Choroid plexus epithelial cell (primary cell): ENCODE data around the gene DNAH10.
"Not testable (repeated sequence)": the region's sequence is repeated elsewhere in the genome, so short reads cannot be mapped to it uniquely, and the experiment has no call there.

ENCODE experiments used
- DNase-seq: peaks from one replicate; pipeline ENCODE4 v3.0.0-alpha.2; 2010; ENCODE audit warnings: low read depth
- H3K4me3 ChIP-seq: 2 replicates; pipeline ENCODE4 v1.5.1; 2011; ENCODE audit warnings: low read depth, mild to moderate bottlenecking, control low read depth, low read length, moderate library complexity
- TF ChIP-seq, protein P1 (sequence below): conservative IDR thresholded peaks from 2 replicates; pipeline ENCODE4 v1.5.1; 2011; ENCODE audit warnings: low read depth, mild to moderate bottlenecking, control low read depth, inconsistent platforms, low read length, moderate library complexity

The DNAH10 gene

DNA sequence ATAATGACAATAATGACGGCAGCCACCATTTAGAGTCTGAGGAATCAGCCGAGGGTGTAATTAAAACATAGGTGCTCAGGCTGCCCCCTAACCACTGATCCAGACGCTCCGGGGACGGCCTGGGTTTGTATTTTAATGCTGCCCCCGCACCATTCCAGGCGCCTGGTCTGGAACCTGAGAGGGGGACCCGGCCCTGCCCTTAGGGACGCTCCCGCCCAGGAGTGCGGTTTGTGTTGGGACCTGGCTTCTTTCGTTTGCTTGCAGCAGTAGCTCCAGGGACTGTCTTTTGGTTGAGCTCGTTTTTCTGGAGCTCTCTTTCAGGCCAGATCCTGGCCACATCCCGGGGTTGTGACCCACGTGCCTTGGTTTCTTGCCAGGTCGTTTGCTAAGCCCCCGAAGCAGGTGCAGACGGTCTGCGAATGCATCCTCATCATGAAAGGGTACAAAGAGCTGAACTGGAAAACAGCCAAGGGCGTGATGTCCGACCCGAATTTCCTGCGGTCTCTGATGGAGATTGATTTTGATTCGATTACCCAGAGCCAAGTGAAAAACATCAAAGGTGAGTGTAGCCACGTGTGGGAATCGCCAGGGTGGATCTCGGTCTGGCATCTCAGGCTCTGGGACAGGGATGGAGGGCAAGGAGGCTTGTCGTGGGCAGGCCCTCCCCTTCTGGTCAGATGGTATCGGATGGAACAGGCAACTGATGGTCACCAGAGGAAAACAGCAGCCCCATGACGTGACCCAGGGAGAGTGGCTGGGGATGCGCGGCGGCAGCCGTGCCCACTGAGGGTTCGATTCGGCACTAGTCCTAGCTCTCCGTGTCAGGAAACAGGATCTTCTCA, 147.0 kb downstream of the DNAH10 start:
- TF ChIP-seq, protein P1, sequence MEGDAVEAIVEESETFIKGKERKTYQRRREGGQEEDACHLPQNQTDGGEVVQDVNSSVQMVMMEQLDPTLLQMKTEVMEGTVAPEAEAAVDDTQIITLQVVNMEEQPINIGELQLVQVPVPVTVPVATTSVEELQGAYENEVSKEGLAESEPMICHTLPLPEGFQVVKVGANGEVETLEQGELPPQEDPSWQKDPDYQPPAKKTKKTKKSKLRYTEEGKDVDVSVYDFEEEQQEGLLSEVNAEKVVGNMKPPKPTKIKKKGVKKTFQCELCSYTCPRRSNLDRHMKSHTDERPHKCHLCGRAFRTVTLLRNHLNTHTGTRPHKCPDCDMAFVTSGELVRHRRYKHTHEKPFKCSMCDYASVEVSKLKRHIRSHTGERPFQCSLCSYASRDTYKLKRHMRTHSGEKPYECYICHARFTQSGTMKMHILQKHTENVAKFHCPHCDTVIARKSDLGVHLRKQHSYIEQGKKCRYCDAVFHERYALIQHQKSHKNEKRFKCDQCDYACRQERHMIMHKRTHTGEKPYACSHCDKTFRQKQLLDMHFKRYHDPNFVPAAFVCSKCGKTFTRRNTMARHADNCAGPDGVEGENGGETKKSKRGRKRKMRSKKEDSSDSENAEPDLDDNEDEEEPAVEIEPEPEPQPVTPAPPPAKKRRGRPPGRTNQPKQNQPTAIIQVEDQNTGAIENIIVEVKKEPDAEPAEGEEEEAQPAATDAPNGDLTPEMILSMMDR, result no peak
- DNase-seq, result no peak
- no peak overlapping the region for H3K4me3 ChIP-seq

DNA sequence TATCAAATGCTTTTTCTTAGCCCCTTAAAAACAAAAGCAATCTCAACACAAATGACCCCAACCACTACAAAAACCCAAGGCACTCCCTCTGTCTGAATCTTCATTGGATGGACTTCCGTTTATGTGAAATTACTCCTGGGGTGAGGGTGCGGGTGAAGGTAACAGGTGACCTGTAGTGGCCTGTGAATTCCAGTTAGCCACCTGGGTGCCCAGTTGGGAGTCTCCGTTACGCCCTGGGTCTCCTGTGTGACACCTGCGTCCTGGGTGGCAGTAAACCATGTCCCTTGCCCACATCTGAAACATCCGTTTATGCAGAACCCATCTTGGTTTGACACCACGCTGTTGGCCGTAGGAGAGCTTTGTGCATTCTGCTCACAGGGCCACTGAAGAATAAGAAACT, 148.0 kb downstream of the DNAH10 start:
- TF ChIP-seq, protein P1, result no peak
- H3K4me3 ChIP-seq, result no peak overlapping the region
- no peak for DNase-seq

DNA sequence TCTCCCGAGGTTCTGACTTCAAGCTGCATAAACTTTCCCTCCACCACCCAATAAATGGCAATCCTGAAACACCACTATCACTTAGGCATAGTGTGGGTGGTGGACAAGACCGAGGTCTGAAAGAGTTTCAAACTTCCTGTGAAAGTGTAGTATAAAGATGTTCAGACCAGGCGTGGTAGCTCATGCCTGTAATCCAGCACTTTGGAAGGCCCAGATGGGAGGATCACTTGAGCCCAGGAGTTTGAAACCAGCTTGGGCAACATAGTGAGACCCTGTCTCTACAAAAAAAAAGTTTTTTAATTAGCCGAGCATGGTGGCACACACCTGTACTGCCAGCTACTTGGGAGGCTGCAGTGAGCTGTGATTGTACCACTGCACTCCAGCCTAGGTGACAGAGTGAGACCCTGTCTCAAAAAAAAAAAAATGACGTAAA, 148.7 kb downstream of the DNAH10 start:
- DNase-seq, result no peak
- H3K4me3 ChIP-seq, result no peak overlapping the region
- TF ChIP-seq, protein P1, result no peak

DNA sequence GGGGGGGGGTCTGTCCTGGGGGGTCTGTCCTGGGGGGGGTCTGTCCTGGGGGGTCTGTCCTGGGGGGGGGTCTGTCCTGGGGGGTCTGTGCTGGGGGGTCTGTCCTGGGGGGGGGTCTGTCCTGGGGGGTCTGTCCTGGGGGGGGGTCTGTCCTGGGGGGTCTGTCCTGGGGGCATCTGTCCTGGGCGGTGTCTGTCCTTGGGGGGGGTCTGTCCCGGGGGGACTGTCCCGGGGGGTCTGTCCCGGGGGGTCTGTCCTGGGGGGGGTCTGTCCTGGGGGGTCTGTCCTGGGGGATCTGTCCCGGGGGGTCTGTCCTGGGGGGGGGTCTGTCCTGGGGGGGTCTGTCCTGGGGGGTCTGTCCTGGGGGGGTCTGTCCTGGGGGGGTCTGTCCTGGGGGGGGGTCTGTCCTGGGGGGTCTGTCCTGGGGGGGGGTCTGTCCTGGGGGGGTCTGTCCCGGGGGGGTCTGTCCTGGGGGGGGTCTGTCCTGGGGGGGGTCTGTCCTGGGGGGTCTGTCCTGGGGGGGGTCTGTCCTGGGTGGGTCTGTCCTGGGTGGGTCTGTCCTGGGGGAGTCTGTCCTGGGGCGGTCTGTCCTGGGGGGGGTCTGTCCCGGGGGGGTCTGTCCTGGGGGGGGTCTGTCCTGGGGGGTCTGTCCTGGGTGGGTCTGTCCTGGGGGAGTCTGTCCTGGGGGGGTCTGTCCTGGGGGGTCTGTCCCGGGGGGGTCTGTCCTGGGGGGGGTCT, 149.7 kb downstream of the DNAH10 start:
- not testable (repeated sequence) for H3K4me3 ChIP-seq, DNase-seq

DNA sequence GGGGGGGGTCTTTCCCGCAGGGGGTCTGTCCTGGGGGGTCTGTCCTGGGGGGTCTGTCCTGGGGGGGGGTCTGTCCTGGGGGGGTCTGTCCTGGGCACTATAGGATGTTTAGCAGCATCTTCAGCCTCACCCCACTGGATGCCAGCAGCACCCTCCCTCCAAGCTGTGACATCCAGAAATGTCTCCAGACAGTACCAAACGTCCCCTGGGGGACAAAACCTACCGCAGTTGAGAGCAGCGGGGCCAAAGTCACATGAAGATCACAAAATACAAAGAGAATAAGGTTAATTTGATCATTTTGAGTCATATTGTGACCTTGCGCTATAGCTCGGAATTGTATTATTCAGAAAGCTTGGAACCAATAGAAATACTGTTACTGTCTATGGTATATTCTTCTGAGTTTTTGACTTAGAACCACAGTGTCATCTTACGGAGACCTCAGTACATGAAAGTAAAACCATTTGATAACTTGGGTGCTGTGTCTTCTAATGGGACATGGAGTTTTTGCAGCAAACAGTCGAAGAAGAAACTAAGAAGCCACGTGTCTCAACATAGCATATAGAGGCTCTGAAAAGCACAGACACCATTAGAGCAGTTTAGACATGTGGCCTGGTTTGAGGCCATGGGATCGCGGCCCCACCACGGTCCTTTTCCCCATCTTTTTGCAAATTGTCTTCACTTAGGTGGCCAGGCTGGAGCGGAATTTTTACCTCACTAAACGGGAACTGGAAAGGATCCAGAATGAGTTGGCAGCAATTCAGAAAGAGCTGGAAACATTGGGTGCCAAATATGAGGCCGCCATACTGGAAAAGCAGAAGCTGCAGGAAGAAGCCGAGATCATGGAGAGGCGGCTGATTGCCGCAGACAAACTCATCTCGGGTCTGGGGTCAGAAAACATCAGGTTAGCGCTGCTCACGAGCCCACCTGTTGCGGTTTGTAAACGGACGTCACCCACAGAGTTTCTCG, 150.6 kb downstream of the DNAH10 start:
- no peak for DNase-seq
- H3K4me3 ChIP-seq, result no peak overlapping the region
- TF ChIP-seq, protein P1, result no peak

DNA sequence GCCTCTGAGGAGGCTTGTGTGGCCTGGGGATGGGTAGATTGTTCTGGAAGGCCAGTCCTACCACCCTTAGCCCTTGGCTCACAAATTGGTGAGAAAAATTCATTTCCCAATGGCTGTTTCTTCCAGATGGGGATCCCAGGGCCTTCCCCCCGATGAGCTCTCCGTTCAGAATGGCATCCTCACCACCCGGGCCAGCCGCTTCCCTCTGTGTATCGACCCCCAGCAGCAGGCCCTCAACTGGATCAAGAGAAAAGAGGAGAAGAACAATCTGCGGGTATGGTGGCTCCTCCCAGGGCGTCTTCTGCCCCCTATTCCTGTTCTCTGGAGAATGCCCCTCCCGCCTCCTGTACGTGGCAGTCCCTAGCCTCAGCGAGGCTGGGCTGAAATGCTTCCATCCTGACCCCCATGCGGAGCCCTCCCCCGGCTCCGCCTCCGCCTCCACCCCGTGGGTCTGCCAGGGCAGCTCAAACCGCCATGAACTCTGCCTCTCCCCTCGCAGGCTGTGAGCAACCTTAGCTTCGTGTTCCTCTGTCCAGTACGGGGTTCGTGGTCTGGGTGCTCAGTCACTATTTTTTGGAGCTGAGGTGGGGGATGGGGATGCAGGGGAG, 152.7 kb downstream of the DNAH10 start:
- TF ChIP-seq, protein P1, result no peak
- no peak for DNase-seq
- H3K4me3 ChIP-seq, result no peak overlapping the region
